WI38 (cell line): ENCODE data around the gene PASK.

Experiments used
- H3K4me3 ChIP-seq: 2 replicates; pipeline ENCODE4 v1.5.1; 2011; ENCODE audit warnings: low read depth, mild to moderate bottlenecking, control low read depth, low read length
- TF ChIP-seq, protein P1 (sequence below): IDR thresholded peaks from 2 replicates; pipeline ENCODE4 v1.5.1; 2012; ENCODE audit warnings: low read depth, mild to moderate bottlenecking, control low read depth, low read length

Gene PASK

DNA sequence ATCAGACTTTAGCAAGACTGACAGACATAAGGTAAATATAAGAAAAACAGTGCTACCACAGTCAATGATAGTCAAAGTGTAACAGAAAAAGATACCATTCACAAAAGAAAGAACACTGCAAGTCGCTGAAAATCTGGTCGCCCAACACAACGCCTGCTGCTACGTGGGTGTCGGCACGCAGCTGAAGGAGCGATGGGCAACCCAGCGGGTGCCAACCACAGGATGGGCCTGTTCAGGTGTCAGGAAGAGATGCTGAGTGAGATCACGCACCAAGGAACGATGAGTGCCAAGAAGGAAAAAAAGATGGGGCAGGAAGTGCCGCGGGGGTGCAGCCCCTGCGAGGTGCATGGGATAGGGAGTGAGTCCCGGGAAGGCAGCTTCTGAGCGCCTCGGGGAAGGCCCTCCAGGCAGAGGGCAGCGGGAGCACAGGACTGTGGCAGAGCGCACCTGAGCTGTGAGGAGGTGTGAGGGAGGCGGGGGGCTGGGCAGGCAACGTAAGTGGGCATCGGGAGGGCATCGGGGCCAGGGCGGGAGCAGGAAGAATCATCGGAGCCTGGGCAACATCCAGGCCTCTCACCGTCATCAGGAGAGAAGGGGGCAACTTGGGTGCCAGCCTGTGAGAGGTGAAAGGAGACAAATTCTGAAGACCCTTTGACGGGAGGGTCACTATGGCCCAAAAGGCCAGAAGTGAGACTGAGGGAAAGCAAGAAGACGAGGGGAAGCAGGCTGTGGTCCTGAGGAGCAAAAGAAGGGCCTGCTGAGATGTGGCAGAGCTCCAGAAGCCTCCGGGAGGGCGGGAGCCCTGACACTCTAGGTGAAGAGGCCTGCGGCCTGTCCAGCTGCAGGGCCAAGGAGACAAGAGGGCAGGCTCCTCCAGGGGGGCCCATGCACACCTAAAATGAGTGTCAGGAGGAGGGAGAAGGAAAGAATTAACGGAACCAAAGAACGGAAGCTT, 32.4 kb downstream of the PASK start:
- TF ChIP-seq, protein P1, sequence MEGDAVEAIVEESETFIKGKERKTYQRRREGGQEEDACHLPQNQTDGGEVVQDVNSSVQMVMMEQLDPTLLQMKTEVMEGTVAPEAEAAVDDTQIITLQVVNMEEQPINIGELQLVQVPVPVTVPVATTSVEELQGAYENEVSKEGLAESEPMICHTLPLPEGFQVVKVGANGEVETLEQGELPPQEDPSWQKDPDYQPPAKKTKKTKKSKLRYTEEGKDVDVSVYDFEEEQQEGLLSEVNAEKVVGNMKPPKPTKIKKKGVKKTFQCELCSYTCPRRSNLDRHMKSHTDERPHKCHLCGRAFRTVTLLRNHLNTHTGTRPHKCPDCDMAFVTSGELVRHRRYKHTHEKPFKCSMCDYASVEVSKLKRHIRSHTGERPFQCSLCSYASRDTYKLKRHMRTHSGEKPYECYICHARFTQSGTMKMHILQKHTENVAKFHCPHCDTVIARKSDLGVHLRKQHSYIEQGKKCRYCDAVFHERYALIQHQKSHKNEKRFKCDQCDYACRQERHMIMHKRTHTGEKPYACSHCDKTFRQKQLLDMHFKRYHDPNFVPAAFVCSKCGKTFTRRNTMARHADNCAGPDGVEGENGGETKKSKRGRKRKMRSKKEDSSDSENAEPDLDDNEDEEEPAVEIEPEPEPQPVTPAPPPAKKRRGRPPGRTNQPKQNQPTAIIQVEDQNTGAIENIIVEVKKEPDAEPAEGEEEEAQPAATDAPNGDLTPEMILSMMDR: no peak
- no peak overlapping the region for H3K4me3 ChIP-seq

DNA sequence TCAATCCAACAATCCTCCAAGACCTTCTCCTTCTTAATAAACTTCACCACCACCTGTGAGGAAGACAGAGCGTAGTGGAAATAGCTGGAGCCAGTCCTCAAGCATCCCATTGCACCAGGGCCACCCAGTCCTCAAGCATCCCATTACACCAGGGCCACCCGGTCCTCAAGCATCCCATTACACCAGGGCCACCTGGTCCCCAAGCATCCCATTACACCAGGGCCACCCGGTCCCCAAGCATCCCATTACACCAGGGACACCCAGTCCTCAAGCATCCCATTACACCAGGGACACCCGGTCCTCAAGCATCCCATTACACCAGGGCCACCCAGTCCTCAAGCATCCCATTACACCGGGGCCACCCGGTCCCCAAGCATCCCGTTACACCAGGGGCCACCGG, 33.9 kb downstream of the PASK start:
- no peak overlapping the region for H3K4me3 ChIP-seq
- TF ChIP-seq, protein P1: no peak

DNA sequence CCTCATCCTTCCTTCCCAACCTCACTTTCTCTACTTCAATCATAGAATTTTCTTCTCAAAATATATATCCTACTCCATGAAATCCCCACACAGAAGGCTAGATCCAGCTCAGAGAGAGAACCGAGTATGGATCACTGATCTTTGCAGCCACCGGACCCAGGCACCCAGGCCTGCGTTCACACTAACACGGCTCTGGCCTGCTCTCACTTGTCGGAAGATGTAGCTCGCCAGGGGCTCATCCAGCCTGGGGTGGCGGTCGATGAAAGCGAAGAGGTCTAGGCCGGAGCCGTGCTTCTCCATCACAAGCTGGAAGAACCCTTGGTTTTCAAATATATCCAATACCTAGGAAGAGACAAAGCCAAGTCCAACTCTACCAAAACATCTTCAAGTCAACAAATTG, 34.4 kb downstream of the PASK start:
- TF ChIP-seq, protein P1: no peak
- H3K4me3 ChIP-seq: no peak overlapping the region

DNA sequence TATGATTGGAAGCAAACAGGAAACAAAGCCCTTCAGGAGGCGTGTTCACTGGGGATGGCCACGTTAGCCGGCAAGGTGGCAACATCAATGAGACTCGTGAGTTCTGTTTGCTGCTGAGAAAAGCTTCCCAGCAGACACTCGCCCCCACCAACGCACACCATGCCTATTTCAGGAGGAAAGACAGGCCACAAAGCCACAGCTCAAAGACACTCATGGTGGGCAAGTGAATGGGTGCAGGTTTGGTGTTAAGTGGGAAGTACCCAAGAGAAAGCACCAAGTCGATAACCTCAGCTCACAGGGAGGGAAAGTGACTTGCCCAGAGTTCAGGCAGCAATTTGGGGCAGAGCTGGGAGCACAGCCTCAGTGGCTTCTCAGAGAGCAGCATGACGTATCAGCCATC, 36.7 kb downstream of the PASK start:
- TF ChIP-seq, protein P1: no peak

DNA sequence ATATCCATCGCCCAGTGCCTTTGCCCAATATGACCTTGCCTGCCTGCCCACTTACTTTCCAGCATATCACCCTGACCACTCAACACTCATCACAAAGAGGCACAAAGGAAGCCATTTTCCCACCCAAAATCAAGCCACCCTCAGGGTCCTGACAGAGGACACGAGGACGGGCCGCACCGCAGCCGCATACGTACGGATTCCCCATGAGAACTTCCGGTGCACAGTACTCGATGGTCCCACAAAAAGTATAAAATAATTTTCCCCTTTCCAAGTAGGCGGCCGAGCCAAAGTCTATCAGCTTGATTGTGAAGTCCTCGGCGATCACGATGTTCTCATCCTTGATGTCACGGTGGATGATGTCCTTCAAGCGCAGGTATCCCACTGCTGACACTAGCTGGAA, 37.2 kb downstream of the PASK start:
- TF ChIP-seq, protein P1: no peak
- no peak overlapping the region for H3K4me3 ChIP-seq

More for the DNA sequence above, 36.7 kb downstream of the PASK start:
- no peak overlapping the region for H3K4me3 ChIP-seq

DNA sequence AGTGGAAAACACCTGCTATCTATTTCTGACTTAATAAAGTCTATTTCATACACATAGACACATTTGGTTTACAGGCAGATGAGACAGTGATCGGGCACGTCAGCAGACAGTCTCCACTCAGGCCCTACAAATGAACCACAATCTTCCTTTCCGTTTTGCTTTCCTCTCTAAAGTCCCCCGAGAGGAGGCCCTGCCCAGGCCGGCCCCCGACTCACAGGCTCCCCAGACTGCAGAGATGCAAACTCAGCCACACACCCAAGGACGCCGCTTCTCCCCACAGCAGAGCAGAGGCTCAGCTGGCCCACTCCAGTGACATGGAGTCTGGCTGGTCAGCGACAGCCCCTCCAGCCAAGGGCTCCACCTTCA, 37.8 kb downstream of the PASK start:
- TF ChIP-seq, protein P1: no peak
- H3K4me3 ChIP-seq: no peak overlapping the region
